ENCODE data around the gene HNRNPLL.
"Not testable (repeated sequence)": the region's sequence is repeated elsewhere in the genome, so short reads cannot be mapped to it uniquely, and the experiment has no call there.

- TF ChIP-seq CTCF (IDR thresholded peaks at IDR 0.05); ZFX (IDR thresholded peaks at IDR 0.05; ENCODE audit: borderline replicate concordance): not testable (repeated sequence)
These were observed 39.8 kb upstream of the HNRNPLL start for GRCh38 chr2:38642373-38643017.
